ENCODE measurements around the gene ADSL.

GRCh38 chr22:40429481-40429880 lies 83.2 kb downstream of the ADSL start:
- TF ChIP-seq EZH2 (IDR thresholded peaks at IDR 0.05; ENCODE audit: borderline replicate concordance, low read depth, low read length, severe bottlenecking) = no peak
- no peak for TF ChIP-seq CTCF (IDR thresholded peaks at IDR 0.05; ENCODE audit: borderline replicate concordance, extremely low read depth, low read length, poor library complexity, severe bottlenecking)

All from DND-41 (cell line).